ENCODE data around the gene KCTD14. TPM values are rescaled to one million over a fixed set of nuclear protein-coding genes. Genes with fewer than 3 reads are reported as not detected.

The KCTD14 gene
- total RNA-seq, 1 experiment from 2014 or later = 1.6 TPM

DNA sequence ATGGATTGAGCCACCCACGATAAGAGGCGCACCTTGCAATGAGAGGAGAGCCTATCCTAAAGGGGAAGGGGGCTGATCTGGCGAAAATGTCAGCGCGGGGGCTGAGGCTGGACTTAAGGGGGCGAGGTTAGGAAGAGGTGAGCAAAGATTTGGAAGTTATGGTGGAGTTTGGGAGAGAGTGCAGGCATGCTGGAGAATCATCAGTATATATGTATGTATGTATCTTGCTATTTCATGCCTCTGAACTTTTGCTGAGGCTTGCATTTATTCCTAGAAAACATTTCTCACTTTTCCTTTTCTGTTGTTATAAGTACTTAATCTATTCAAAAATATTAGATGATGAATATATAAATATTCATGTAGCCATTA, 23.4 kb upstream of the KCTD14 start:
- H2AFZ ChIP-seq (ENCODE audit: low read length) = peak overlapping the region; percentile 98
- intact Hi-C loops (cut with micrococcal nuclease) = loop anchor here (1.0 kb wide), 2 partner anchors 46 to 270 kb away; no protein-coding TSS in a partner anchor
- H3K4me3 ChIP-seq (ENCODE audit: low read length) = peak overlapping the region; percentile 67; the same call in 1 of the 2 replicates
- ATAC-seq (peak; percentile 25), DNase-seq (no peak)
- no peaks in the 10 kb centered on the region for H4K20me1 ChIP-seq (ENCODE audit: low read length)
- POLR2A ChIA-PET (ENCODE audit: unreplicated experiment) = no interaction called here
- H3K27me3 ChIP-seq (ENCODE audit: low read length) = no peaks in the 10 kb centered on the region
- H3K4me2 ChIP-seq (ENCODE audit: low read length) = peak overlapping the region; percentile 96
- no peak for TF ChIP-seq EZH2 (IDR thresholded peaks at IDR 0.05; ENCODE audit: low read length, unreplicated experiment)
- no peak for TF ChIP-seq EZH2phosphoT487 (IDR thresholded peaks at IDR 0.05; ENCODE audit: borderline replicate concordance, low read length)
- TF ChIP-seq, protein P1, sequence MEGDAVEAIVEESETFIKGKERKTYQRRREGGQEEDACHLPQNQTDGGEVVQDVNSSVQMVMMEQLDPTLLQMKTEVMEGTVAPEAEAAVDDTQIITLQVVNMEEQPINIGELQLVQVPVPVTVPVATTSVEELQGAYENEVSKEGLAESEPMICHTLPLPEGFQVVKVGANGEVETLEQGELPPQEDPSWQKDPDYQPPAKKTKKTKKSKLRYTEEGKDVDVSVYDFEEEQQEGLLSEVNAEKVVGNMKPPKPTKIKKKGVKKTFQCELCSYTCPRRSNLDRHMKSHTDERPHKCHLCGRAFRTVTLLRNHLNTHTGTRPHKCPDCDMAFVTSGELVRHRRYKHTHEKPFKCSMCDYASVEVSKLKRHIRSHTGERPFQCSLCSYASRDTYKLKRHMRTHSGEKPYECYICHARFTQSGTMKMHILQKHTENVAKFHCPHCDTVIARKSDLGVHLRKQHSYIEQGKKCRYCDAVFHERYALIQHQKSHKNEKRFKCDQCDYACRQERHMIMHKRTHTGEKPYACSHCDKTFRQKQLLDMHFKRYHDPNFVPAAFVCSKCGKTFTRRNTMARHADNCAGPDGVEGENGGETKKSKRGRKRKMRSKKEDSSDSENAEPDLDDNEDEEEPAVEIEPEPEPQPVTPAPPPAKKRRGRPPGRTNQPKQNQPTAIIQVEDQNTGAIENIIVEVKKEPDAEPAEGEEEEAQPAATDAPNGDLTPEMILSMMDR (conservative IDR thresholded peaks at IDR 0.05; ENCODE audit: low read depth, low read length) = no peak; the same call in 1 of the 2 replicates
- H3K79me2 ChIP-seq (ENCODE audit: low read length) = no peaks in the 10 kb centered on the region
- BruUV-seq (replicated peaks) = no TSS peak
- no peaks in the 10 kb centered on the region for H3K9me2 ChIP-seq (replicated peaks; ENCODE audit: low read length)
- H3K27ac ChIP-seq (ENCODE audit: low read length) = no peak overlapping the region
- H3K9me3 ChIP-seq (ENCODE audit: low read length) = no peaks in the 10 kb centered on the region
- no peak overlapping the region for H3K9ac ChIP-seq (ENCODE audit: low read length)
- CTCF ChIA-PET = interaction anchor here (1.0 kb wide), 1 partner anchor 225 kb away, joined by 3 read pairs; no protein-coding TSS in a partner anchor
- peaks cover 16% of the 10 kb centered on the region for H3K4me1 ChIP-seq (ENCODE audit: insufficient read depth, low read length)
- H3F3A ChIP-seq (ENCODE audit: low read length, unreplicated experiment) = no peaks in the 10 kb centered on the region
- no peaks in the 10 kb centered on the region for H3K36me3 ChIP-seq (ENCODE audit: low read depth, low read length)

DNA sequence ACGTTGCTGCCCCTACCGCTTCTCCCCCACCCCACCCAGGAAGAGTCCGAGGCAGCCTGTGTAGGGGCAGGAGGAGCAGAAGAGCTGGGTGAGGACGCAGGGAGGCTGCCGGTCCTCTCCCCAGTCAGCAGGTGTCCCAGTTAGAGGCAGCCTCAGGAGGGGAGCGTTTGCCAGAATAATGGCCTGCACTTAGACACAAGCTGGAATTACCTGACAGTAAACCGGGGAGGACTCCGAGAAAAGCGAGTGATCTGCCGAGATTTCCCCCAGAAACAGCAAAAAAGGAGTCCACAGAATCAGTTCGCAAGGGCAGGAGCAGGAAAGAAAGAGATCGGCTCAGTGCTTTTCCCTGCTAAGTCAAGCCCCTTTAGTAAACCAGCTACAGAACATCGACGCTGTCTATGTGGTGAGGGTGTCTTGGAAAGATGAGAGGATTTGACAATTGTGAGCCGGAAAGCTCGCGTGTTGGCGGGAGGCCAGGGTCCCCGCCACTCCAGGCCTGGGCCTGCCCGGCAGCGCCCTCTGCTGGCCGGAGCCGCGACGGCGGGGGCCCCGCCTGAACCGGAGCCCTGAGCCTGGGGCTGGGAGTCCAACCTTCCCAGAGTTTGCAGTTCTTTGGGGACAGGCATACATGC, 22.9 kb upstream of the KCTD14 start:
- no TSS peak for BruUV-seq (replicated peaks)
- DNase-seq = peak; percentile 90
- ChIA-PET POLR2A (ENCODE audit: unreplicated experiment) (no interaction called here), CTCF (interaction anchor here (0.7 to 1.4 kb wide), 3 partner anchors 17 to 224 kb away, joined by 3 to 5 read pairs (median 3); no protein-coding TSS in a partner anchor)
- H3K79me2 ChIP-seq (ENCODE audit: low read length) = no peaks in the 10 kb centered on the region
- H3K4me1 ChIP-seq (ENCODE audit: insufficient read depth, low read length) = peaks cover 13% of the 10 kb centered on the region
- peak overlapping the region; percentile 67 for H3K4me3 ChIP-seq (ENCODE audit: low read length)
- no peaks in the 10 kb centered on the region for H3K36me3 ChIP-seq (ENCODE audit: low read depth, low read length)
- H3K9me3 ChIP-seq (ENCODE audit: low read length) = no peaks in the 10 kb centered on the region
- H2AFZ ChIP-seq (ENCODE audit: low read length) = peak overlapping the region; percentile 98
- no peak overlapping the region for H3K27ac ChIP-seq (ENCODE audit: low read length)
- intact Hi-C loops (cut with micrococcal nuclease) = loop anchor here (1.0 kb wide), 2 partner anchors 46 to 270 kb away; no protein-coding TSS in a partner anchor
- peak overlapping the region; percentile 96 for H3K4me2 ChIP-seq (ENCODE audit: low read length)
- H4K20me1 ChIP-seq (ENCODE audit: low read length) = no peaks in the 10 kb centered on the region
- no peaks in the 10 kb centered on the region for H3F3A ChIP-seq (ENCODE audit: low read length, unreplicated experiment)
- peak; percentile 98 for ATAC-seq
- H3K9ac ChIP-seq (ENCODE audit: low read length) = no peak overlapping the region
- H3K9me2 ChIP-seq (replicated peaks; ENCODE audit: low read length) = no peaks in the 10 kb centered on the region
- TF ChIP-seq, protein P1 (conservative IDR thresholded peaks at IDR 0.05; ENCODE audit: low read depth, low read length) = peak; percentile 100
- no peak for TF ChIP-seq EZH2phosphoT487 (IDR thresholded peaks at IDR 0.05; ENCODE audit: borderline replicate concordance, low read length)
- no peak for TF ChIP-seq EZH2 (IDR thresholded peaks at IDR 0.05; ENCODE audit: low read length, unreplicated experiment)
- H3K27me3 ChIP-seq (ENCODE audit: low read length) = no peaks in the 10 kb centered on the region

GRCh38 chr11:78044706-78045105, 21.6 kb upstream of the KCTD14 start:
- Histone ChIP-seq H3K27ac (ENCODE audit: low read length) (no peak overlapping the region), H3K4me3 (ENCODE audit: low read length) (no peak overlapping the region), H3K79me2 (ENCODE audit: low read length) (no peaks in the 10 kb centered on the region), H3K9ac (ENCODE audit: low read length) (no peak overlapping the region), H3F3A (ENCODE audit: low read length, unreplicated experiment) (no peaks in the 10 kb centered on the region), H3K36me3 (ENCODE audit: low read depth, low read length) (no peaks in the 10 kb centered on the region), H4K20me1 (ENCODE audit: low read length) (no peaks in the 10 kb centered on the region), H3K27me3 (ENCODE audit: low read length) (no peaks in the 10 kb centered on the region), H3K9me3 (ENCODE audit: low read length) (no peaks in the 10 kb centered on the region), H3K4me1 (ENCODE audit: insufficient read depth, low read length) (peaks cover 22% of the 10 kb centered on the region), H3K9me2 (replicated peaks; ENCODE audit: low read length) (no peaks in the 10 kb centered on the region), H2AFZ (ENCODE audit: low read length) (no peak overlapping the region), H3K4me2 (ENCODE audit: low read length) (no peak overlapping the region)
- no peak for DNase-seq
- BruUV-seq (replicated peaks) = no TSS peak
- no peak for ATAC-seq
- TF ChIP-seq EZH2phosphoT487 (IDR thresholded peaks at IDR 0.05; ENCODE audit: borderline replicate concordance, low read length) (no peak), EZH2 (IDR thresholded peaks at IDR 0.05; ENCODE audit: low read length, unreplicated experiment) (no peak)
- TF ChIP-seq, protein P1 (conservative IDR thresholded peaks at IDR 0.05; ENCODE audit: low read depth, low read length) = no peak
- intact Hi-C loops (cut with micrococcal nuclease) = no loop called here
- POLR2A ChIA-PET (ENCODE audit: unreplicated experiment) = no interaction called here
- CTCF ChIA-PET = interaction anchor here (1.4 kb wide), 1 partner anchor 45 kb away, joined by 5 read pairs; no protein-coding TSS in a partner anchor

Data from PC-3 (cell line).